ENCODE data around the gene HPCAL1.

Gene HPCAL1

GRCh38 chr2:10269291-10269690 lies 33.4 kb upstream of the HPCAL1 start:
- no peak for DNase-seq (ENCODE audit: low read depth, low spot score)

- DNase-seq (ENCODE audit: low read depth, low spot score), result no peak
Observed at GRCh38 chr2:10269711-10270610, 32.7 kb upstream of the HPCAL1 start.

- DNase-seq (ENCODE audit: low read depth, low spot score), result no peak
Observed at GRCh38 chr2:10271509-10271908, 31.2 kb upstream of the HPCAL1 start.

DNA sequence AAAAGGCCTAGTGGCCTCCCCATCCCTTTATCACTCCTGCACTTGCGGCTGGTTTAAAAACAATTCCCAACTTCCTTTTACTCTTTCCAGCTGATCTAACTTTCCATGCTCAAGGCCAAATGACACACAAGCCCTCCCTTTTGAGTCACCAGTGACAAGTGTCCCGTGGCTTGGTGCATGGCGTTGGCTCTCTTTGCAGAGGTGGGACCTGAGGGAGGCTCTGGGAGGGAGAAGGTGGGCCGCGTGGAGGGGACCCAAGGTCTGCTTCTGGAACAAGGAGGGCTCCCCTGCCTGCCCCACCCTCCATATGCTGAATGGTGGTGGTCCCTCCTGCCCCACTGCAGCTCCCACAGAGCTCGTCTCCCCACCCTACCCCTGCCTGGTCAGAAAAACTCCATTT lies 30.8 kb upstream of the HPCAL1 start:
- DNase-seq (ENCODE audit: low read depth, low spot score), result no peak

- no peak for DNase-seq (ENCODE audit: low read depth, low spot score)
Observed at GRCh38 chr2:10272464-10272863, 30.2 kb upstream of the HPCAL1 start.

DNA sequence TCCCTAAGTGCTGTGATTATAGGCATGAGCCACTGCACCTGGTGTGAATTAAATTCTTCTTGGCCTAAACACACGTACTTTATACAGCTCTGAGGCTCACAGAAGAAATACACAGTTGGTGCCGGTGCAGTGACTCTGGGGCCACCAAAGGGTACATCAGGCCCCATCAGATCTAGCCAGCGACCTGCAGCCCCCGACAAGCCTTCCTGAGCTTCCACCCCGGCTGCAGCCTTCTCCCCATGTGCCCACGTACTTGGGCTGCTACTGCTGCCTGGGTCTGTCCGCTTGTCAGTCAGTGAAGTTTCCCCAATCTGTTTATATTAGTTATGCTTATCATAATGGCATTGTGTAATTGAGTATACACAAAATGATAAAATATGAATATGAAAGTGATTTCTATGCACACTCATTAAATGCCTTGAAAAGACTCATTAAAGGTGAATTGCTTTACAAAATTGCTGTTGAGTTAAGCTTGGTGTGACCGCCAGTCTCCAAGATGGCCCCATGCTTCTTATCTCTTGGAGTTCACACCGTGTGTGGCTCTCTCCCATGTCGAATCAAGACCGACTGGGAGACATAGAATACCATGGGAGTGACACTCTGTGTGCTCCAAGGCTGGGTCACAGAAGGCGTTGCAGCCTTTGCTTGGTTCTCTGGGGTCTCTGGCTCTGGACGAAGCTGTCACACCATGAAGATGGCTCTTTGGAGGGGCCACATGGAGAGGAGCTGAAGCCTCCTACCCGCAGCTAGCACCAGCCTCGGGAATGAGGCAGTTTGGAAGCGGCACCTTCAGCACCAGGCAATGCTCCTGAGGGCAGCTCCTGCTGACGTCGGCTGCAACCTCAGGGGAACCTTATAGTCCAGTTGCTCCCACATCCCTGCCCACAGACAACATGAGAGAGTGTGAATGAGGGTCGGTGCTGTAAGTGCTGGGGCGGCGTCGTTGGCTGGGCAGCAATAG lies 29.2 kb upstream of the HPCAL1 start:
- DNase-seq (ENCODE audit: low read depth, low spot score), result no peak

GRCh38 chr2:10274376-10274775 lies 28.3 kb upstream of the HPCAL1 start:
- no peak for DNase-seq (ENCODE audit: low read depth, low spot score)

GRCh38 chr2:10274983-10275802 lies 27.5 kb upstream of the HPCAL1 start:
- no peak for DNase-seq (ENCODE audit: low read depth, low spot score)

DNA sequence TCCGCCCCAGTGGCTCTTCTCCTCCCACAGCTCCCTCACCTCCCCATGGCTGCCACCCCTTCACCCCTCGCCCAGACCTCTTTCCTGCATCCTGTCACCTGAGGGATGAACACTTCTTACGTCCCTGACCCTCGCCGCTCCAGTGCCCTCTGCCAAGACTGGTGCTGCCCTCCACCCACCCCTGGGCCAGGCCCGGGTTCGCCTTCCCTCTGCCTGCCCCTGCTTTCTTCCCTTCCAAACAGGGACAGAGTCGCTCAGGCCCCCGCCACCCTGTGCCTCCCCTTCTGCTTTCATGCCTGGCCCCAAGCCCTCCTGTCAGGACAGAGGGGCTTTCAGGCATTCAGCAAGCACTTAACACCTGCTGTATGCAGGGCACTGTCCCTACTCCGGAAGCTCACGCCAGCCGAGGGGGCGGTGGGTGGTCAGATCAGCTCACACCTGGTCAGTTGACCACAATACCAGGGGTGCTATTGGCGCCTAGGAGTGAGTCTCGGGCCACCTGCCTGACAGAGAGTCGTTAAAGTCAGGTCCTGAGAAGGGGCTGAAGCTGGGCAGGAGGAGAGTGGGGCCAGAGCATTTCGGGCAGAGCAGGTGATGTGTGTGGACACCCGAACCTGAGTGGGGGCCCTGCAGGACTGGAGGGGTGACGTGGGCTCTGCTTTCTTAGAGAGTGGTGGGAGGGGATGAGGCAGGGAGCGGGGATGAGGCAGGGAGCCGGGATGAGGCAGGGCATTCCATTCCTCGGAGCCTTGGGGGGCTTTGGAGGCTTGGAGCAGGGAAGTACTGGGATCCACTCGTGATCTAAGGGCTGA lies 26.0 kb upstream of the HPCAL1 start:
- DNase-seq (ENCODE audit: low read depth, low spot score), result no peak

- DNase-seq (ENCODE audit: low read depth, low spot score), result no peak
Observed at GRCh38 chr2:10277293-10278028, 25.2 kb upstream of the HPCAL1 start.

- DNase-seq (ENCODE audit: low read depth, low spot score), result no peak
Observed at GRCh38 chr2:10278029-10278762, 24.5 kb upstream of the HPCAL1 start.

DNA sequence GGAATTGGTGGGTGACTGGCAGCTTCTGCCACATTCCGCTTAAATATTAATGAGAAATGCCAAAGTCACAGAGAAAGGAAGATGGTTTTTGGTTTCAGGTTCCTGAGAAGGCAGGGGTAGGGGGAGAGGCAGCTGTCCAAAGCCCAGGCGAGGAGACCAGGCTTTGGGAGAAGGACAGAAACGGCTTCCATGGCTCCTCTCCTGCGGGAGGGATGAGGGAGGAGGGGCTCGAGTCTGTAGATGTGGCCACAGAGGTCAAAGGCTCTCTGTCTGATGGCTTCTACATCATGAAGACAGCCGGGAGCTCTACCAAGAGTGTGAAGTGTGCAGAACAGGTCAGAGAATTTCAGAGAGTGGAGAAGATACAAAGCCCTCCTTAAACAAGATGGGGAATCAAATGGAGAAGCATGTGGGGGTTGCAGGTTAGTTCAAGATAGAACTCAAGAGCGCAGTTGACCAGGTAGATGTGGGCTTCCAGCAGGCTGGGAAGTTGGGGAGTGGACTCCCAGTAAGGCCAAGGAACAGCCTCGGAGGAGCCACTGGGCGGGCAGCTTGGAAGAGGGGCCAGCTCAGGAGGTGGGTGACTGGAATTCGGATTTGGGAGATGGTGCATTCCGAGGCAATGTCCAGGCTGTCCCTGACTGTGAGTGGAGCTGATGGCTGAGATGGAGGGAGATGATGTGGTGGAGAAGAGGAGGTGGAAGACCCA lies 23.8 kb upstream of the HPCAL1 start:
- DNase-seq (ENCODE audit: low read depth, low spot score), result no peak

- no peak for DNase-seq (ENCODE audit: low read depth, low spot score)
Observed at GRCh38 chr2:10279472-10279870, 23.2 kb upstream of the HPCAL1 start.

DNA sequence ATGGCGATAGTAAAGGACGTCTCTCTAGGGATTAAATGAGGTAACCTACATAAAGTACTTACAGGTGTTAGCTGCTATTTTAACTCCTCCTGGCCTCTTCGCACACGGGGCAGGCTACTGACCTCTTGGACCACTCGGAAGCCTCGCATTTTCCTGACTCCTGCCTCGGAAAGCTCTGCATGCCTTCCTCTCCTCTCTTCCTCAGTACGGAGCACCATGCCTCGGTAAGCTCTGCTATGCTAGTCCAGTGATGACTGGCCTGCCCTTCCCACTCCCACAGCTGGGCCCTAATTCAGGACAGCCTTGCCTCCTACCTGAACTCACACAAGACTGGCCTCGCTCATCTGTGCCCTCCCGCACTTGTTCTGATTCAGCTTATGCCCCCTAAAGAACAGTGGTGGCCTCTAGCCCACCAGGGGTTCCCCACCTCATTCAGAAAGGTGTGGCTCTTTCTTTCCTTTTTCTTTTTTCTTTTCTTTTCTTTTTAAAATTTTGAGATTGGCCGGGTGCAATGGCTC lies 22.7 kb upstream of the HPCAL1 start:
- no peak for DNase-seq (ENCODE audit: low read depth, low spot score)

GRCh38 chr2:10281891-10282290 lies 20.8 kb upstream of the HPCAL1 start:
- no peak for DNase-seq (ENCODE audit: low read depth, low spot score)

GRCh38 chr2:10282611-10283105 lies 20.0 kb upstream of the HPCAL1 start:
- no peak for DNase-seq (ENCODE audit: low read depth, low spot score)

DNA sequence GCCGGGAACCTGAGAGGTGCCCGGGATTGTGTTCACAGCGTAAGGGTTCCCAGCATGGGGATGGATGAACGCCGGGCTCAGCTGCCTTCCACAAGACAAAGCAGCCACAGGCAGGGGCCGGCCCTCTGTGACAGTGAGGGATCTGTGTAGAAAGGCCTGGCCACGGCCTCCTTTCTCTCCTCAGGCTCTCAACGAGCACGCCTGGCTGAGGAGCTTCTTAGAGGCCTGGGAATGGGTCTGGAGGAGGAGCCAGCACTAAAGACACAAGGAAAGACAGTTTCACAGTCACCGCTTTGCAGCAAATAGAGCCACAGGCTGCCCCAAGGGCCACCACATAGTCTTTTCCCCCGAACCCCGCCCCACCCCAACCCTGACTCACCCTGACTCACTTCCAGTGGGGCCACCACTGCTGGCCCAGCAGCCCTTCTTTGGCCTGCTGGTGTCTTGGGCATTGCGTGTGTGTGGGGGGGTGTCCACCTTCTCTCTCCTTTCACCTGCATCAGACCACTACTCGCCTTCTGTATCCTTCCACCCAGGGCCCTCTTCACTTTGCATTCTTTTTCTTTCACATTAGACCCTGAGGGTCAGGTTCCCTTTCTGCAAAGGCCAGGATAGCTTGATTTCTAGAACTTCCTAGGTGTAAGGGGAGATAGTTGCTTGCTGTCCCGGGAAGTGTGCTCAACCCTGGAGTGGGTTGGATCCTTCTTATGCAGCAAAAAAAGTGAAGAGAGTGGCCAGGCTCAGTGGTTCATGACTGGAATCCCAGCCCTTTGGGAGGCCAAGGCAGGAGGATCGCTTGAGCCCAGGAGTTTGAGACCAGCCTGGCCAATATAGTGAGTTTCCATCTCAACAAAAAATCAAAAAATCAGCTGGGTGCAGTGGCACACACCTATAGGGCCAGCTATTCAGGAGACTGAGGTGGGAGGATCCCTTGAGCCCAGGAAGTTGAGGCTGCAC lies 19.3 kb upstream of the HPCAL1 start:
- DNase-seq (ENCODE audit: low read depth, low spot score), result no peak
